ENCODE results near the gene DNAH9.
A peak's percentile ranks its signal among the peaks of the same experiment; 100 is the strongest.
"Not testable (repeated sequence)": the region's sequence is repeated elsewhere in the genome, so short reads cannot be mapped to it uniquely, and the experiment has no call there.

DNAH9 gene

DNA sequence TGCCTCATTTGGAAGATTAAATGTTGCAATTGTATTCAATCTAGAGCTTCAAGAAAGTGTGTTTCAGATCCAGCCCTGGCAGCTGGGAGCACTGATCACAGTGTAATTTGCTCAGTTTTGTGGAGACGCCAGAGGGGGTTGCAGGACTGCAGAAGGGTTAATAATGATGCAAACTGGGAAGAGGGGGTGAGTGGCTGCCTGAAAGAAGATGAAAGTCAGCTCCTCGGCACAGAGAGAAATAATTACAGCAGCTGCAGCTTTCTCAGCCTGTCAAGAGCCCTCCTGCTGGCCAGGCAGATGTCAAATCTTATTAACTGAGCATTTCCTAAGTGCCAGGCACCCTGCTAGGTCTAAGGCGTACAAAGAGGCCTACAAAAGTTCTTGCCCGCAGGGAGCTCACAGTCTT, 301.3 kb downstream of the DNAH9 start:
- DNase-seq = peak in 6 of 51 donors; percentile 4 to 39 (median 12)

DNA sequence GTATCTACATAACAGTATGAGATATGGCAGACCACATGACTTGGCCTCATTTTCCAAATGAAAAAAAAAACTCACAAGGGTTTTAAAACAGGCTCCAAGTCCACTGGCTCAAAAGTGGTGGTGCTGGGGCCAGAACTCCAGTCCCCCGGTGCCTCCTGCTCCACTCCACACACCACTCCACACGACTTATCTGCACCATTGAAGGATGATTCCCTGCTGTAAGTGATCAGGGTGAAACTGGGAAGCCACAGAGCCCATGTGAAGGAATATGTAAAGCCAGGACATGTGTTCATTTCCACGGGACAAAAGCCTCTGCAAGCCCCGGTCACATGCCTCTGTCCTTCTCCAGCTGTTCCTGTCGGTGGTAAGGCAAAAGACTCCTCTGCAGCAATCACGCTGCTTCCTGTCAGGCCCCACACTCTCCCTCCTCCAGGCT, 301.8 kb downstream of the DNAH9 start:
- no peak for DNase-seq

- DNase-seq = no peak
These were observed 302.4 kb downstream of the DNAH9 start for GRCh38 chr17:11900655-11901054.

DNA sequence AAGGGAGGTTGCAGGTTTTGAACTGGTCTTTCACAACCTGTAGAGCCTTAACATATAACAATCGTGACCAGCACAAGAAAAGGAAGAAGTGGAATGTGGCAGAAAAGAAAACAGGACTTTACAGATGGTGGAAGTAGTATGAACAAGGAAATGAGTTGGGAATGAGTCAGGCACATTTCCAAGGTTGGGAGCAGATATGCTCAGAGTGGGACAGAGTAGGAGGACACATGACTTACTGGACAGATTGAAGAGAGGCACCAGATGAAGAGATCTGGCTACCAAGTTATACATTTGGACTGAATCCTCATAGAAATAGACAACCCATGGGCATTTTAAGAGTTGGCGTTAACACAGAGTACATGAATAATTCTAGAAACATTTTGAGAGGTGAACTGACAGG, 303.7 kb downstream of the DNAH9 start:
- no peak for DNase-seq

DNA sequence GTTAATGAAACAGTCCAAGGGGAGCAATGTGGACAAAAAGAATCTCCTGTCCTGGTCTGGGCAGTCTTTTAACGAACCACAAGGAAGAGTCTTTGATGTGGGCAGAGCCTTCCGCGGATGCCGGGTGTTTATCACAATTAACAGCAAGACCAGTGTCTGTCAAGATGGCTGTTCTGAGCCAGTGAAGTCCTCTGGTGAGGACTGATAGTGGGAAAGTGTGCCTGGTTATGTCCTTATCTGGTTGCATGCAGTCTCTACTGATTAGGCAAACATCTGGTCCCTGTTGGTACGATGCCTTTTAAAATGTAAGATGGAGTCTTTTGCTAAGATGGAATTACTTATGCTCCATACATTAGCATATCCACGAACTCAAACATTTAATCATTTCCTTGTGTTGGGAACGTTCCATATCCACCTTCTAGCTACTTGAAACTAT, 310.5 kb downstream of the DNAH9 start:
- no peak for DNase-seq

DNA sequence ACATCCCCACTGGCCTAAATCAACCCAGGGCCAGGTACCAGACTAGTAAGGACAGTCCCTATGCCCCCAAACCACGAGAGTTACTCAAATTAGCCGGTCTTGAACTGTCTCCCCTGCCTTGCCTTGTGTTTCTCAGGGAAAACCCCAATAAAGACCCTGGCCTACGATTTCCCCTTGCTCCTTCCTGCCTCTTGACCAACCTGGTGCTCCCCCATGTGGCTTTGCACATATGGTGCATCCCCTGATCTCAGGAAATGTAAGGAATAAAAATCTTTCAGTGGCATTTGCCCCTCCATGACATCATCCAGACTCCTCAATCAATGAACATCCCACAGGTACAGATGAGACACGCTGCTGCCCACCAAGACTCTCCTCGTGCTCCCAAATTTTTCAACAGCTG, 311.1 kb downstream of the DNAH9 start:
- DNase-seq = no peak

DNA sequence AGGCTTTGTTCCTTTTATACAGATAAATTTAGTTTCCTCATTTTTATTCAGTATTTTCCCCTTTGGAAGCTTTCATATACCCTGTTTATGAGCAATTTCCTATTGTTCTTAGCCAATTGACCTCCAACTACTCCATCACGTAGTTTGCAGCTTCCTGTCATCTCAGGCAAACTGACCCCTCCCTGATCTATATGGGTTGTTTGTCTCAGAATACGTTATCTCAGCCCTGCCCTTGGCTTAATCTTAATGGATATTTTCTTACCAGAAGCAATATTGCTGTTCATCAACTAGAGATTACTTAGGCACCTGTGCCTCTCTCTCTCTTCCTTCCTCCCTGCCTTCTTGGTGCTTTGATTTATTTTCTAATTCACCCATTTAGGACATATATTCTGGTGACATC, 317.8 kb downstream of the DNAH9 start:
- no peak for DNase-seq

DNA sequence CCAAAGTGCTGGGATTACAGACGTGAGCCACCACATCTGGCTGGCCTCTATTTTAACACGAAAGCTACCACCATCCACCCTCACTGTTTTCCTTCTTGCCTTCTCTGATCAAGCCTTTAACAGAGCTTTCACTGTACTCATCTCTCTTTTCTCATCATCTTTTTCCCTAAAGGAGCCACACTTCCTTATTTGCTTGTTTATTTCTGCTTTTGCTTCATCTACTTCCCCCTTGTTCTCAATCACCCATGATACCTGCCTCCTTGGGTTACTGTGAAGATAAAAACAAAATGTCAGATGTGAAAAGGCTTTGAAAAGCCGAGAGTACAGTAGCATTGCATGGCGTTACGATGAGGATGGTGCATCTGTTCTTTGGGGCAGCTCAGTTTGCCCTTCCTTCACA, 319.1 kb downstream of the DNAH9 start:
- DNase-seq = no peak

GRCh38 chr17:11921296-11921695, 323.0 kb downstream of the DNAH9 start:
- DNase-seq = no peak

GRCh38 chr17:11922638-11923037, 324.4 kb downstream of the DNAH9 start:
- no peak for DNase-seq

- DNase-seq = no peak
These were observed 325.8 kb downstream of the DNAH9 start for GRCh38 chr17:11924076-11924475.

DNA sequence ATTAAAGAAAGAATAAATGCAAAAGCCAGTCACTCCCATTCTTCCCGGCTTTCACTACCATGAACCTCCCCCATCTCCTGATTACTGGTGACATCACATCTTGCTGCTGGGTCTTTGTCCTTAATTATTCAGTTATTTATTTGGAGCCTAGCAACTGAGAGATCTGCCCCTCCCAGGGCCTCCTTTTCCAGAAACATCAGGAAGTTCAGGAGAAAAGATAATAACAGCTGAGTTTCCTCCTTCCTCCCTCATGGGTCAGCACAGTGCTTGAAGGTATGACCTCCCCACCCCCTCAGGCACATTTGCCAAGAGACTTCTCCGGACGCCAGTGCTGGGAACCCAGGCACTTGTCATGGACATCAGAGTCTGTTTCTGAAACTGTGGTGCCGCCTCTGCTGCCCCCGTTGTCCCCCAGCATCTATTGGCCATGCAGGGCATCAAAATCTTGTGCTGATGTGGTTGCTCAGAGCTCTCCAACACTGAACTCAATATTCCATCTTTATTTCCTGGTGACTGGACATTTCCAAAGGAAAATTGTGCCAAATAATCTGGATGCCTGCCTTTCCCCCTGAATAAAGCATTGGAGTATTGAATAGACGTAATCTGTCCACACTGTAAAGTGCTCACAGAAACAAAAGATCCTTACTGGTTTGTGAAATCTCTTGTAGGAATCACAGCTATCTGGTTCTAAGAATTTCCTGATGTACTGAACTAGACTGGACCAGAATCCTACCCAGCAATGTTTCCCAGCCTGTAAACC, 327.2 kb downstream of the DNAH9 start:
- DNase-seq = no peak

- DNase-seq = no peak
These were observed 330.2 kb downstream of the DNAH9 start for GRCh38 chr17:11928436-11928835.

DNA sequence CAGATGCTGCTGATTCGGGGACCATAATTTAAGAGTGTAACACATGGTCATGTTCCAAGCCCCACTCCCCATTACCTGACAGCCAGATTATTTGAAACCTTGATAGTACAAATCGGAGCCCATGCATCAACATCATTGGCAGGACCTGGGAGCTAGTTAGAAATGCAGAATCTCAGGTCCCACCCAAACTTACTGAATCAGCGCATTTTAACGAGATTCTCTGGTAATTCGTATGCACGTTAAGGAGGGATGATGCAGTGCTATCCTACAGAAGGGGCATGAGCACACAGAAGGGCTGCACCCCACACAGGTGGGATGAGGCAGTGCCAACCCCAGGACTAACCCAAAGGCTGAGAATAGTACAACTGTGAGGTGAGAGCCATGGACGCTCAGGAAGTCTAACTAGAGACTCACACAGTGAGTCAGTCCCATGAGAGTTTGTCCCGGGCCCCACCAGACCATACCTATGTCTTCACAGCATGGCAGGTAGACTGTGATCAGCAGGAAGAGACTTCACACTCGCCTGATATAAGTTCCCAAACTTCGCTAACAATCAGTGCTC, 334.1 kb downstream of the DNAH9 start:
- DNase-seq = no peak

- DNase-seq = peak in 33 of 51 donors; percentile 0 to 70 (median 29)
These were observed 337.6 kb downstream of the DNAH9 start for GRCh38 chr17:11935734-11936406.

GRCh38 chr17:11940904-11941303, 342.6 kb downstream of the DNAH9 start:
- DNase-seq = no peak

GRCh38 chr17:11943086-11943485, 344.8 kb downstream of the DNAH9 start:
- not testable (repeated sequence) for DNase-seq

GRCh38 chr17:11943759-11944347, 345.6 kb downstream of the DNAH9 start:
- no peak for DNase-seq

DNA sequence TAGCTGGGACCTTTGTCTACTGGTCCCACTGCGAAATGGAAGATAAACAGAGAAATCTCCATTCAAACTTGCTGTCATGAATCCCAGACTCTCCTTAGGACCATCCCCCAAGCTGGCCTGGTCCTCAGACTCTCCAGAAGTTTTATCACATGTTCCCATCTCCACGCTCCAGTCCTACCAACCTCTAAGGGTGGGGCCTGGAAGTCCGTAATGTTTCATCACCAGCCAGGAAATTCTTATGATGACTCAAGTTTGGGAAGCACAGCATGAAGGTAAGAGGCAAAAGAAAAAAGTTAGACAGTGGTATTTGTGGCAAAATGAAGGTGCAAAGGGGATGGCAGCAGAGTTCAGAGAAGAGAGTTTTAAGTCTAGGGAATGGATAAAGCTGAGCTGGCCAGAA, 346.3 kb downstream of the DNAH9 start:
- DNase-seq = no peak

GRCh38 chr17:11948789-11949188, 350.5 kb downstream of the DNAH9 start:
- peak in 9 of 51 donors; percentile 0 to 32 (median 2) for DNase-seq

DNA sequence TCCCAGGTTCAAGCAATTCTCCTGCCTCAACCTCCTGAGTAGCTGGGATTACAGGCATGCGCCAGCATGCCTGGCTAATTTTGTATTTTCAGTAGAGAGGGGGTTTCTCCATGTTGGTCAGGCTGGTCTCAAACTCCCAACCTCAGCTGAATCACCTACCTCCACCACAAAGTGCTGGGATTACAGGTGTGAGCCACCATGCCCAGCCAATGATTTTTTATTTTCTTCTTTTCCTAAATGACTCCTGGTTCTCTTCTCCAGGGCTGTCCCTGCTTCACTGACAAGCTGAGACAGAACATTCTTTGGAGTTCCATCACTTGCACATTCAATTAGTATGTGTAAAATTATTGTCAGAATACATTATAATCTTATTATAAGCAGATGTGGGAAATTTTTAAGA, 351.3 kb downstream of the DNAH9 start:
- DNase-seq = not testable (repeated sequence)

GRCh38 chr17:11950771-11951519, 352.7 kb downstream of the DNAH9 start:
- no peak for DNase-seq
